MM.1S (cell line): Measurements from ENCODE around the gene TPM2.
"Not testable (repeated sequence)": the region's sequence is repeated elsewhere in the genome, so short reads cannot be mapped to it uniquely, and the experiment has no call there.

ENCODE experiments used
- DNase-seq: peaks from one replicate; pipeline ENCODE4 v3.0.0-alpha.2; 2015
- H2AFZ ChIP-seq: fragments of 300-600 bp; sonication (generic); 2 replicates; pipeline ENCODE4 v1.6.0; 2016; ENCODE audit warnings: antibody characterized with exemption, low read length
- H3F3A ChIP-seq: fragments of 300-600 bp; sonication (generic); 2 replicates; pipeline ENCODE4 v1.6.1; 2016; ENCODE audit warnings: mild to moderate bottlenecking, antibody characterized with exemption, low read length, moderate library complexity, mixed read lengths; ENCODE audit not compliant: insufficient read depth
- H3K27ac ChIP-seq: fragments of 300-600 bp; sonication (generic); 2 replicates; pipeline ENCODE4 v1.5.1; 2016; ENCODE audit warnings: mild to moderate bottlenecking, low read length
- H3K27me3 ChIP-seq: fragments of 300-600 bp; sonication (generic); replicated peaks from 2 replicates; pipeline ENCODE4 v1.6.0; 2016; ENCODE audit warnings: low read length; ENCODE audit not compliant: insufficient read depth
- H3K36me3 ChIP-seq: fragments of 300-600 bp; sonication (generic); replicated peaks from 2 replicates; pipeline ENCODE4 v1.6.1; 2016; ENCODE audit warnings: mild to moderate bottlenecking, low read length, mixed read lengths; ENCODE audit not compliant: insufficient read depth
- H3K4me1 ChIP-seq: fragments of 300-600 bp; sonication (generic); 2 replicates; pipeline ENCODE4 v1.6.1; 2016; ENCODE audit warnings: low read length, mixed read lengths
- H3K4me2 ChIP-seq: fragments of 300-600 bp; sonication (generic); 2 replicates; pipeline ENCODE4 v1.6.0; 2016; ENCODE audit warnings: low read depth, low read length
- H3K4me3 ChIP-seq: fragments of 300-600 bp; sonication (generic); 2 replicates; pipeline ENCODE4 v1.5.1; 2016; ENCODE audit warnings: low read length, mixed read lengths
- H3K79me2 ChIP-seq: fragments of 300-600 bp; sonication (generic); 2 replicates; pipeline ENCODE4 v1.6.1; 2016; ENCODE audit warnings: mixed run types, low read length, mixed read lengths
- H3K9ac ChIP-seq: fragments of 300-600 bp; sonication (generic); 2 replicates; pipeline ENCODE4 v1.6.1; 2016; ENCODE audit warnings: low read length, mixed read lengths
- H3K9me2 ChIP-seq: fragments of 300-600 bp; sonication (generic); replicated peaks from 2 replicates; pipeline ENCODE4 v1.6.1; 2016; ENCODE audit warnings: mild to moderate bottlenecking, low read length, mixed read lengths; ENCODE audit not compliant: insufficient read depth
- H3K9me3 ChIP-seq: fragments of 300-600 bp; sonication (generic); replicated peaks from 2 replicates; pipeline ENCODE4 v1.6.1; 2016; ENCODE audit warnings: mild to moderate bottlenecking, low read length, mixed read lengths; ENCODE audit not compliant: insufficient read depth
- H4K20me1 ChIP-seq: fragments of 300-600 bp; sonication (generic); 2 replicates; pipeline ENCODE4 v1.6.1; 2016; ENCODE audit warnings: mild to moderate bottlenecking, low read length, moderate library complexity, mixed read lengths; ENCODE audit not compliant: insufficient read depth
- EZH2 ChIP-seq: fragments of 300-600 bp; sonication (generic); optimal IDR thresholded peaks from 2 replicates; pipeline ENCODE3; 2017; ENCODE audit warnings: low read depth, mild to moderate bottlenecking, antibody characterized with exemption, low read length, mixed read lengths
- EZH2phosphoT487 ChIP-seq: fragments of 300-600 bp; sonication (generic); IDR thresholded peaks from 2 replicates; pipeline ENCODE4 v1.6.1; 2018; ENCODE audit warnings: antibody characterized with exemption, low read length
- TF ChIP-seq, protein P1 (sequence below): fragments of 300-600 bp; sonication (generic); IDR thresholded peaks from 2 replicates; pipeline ENCODE4 v1.5.1; 2016; ENCODE audit warnings: antibody characterized with exemption, low read length, mixed read lengths

TPM2 gene

DNA sequence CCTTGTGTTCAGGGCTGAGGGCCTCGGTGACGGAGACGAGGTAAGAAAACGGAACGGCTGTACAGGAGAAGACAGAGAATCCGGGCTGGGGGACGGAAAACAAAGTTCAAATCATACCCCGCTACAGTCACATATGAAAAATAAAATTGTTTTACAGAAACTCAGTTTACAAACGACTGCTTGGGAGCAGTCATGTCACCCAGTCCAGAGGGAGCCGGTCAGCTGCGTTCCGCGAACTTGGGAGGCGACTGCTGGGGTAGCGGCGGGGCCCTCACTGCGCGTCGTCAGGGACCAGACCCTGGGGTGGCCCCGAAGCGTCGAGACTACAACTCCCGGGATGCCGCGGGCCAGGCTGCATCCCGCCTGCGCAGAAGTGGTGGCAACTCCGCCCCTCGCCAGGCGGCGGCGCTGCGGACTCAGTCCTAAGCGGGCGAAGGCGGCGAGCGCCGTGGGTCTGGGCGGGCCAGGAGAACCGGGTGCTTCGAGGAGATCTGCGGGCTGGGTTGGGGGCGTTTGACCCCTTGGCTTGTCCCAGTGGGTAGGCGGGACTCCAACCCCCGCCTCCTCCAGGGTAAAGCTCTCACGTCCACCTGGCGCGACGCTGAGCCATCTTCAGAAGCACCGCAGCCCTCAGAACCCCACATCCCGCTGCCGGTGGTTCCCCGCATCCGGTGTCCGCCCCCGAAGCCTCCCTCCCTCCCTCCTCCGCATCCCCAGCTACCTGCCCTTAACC lies 43.0 kb downstream of the TPM2 start:
- Histone ChIP-seq H3K9me2 (no peaks in the 10 kb centered on the region), H3K9ac (peak overlapping the region; percentile 54; the same call in 1 of the 2 replicates), H2AFZ (peak overlapping the region; percentile 97), H4K20me1 (no peaks in the 10 kb centered on the region), H3K27me3 (no peaks in the 10 kb centered on the region), H3K4me1 (peaks cover 4% of the 10 kb centered on the region), H3F3A (no peaks in the 10 kb centered on the region), H3K4me3 (peak overlapping the region; percentile 68), H3K4me2 (peak overlapping the region; percentile 96), H3K79me2 (no peaks in the 10 kb centered on the region), H3K27ac (no peak overlapping the region), H3K9me3 (no peaks in the 10 kb centered on the region), H3K36me3 (no peaks in the 10 kb centered on the region)
- TF ChIP-seq EZH2: no peak
- TF ChIP-seq, protein P1, sequence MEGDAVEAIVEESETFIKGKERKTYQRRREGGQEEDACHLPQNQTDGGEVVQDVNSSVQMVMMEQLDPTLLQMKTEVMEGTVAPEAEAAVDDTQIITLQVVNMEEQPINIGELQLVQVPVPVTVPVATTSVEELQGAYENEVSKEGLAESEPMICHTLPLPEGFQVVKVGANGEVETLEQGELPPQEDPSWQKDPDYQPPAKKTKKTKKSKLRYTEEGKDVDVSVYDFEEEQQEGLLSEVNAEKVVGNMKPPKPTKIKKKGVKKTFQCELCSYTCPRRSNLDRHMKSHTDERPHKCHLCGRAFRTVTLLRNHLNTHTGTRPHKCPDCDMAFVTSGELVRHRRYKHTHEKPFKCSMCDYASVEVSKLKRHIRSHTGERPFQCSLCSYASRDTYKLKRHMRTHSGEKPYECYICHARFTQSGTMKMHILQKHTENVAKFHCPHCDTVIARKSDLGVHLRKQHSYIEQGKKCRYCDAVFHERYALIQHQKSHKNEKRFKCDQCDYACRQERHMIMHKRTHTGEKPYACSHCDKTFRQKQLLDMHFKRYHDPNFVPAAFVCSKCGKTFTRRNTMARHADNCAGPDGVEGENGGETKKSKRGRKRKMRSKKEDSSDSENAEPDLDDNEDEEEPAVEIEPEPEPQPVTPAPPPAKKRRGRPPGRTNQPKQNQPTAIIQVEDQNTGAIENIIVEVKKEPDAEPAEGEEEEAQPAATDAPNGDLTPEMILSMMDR: peak; percentile 86
- peak; percentile 88 for DNase-seq

GRCh38 chr9:35646153-35646532 lies 43.6 kb downstream of the TPM2 start:
- Histone ChIP-seq H3F3A (no peaks in the 10 kb centered on the region), H3K9me3 (no peaks in the 10 kb centered on the region), H3K36me3 (no peaks in the 10 kb centered on the region), H3K4me1 (peaks cover 4% of the 10 kb centered on the region), H3K4me2 (peak overlapping the region; percentile 96), H3K27ac (no peak overlapping the region), H3K27me3 (no peaks in the 10 kb centered on the region), H3K4me3 (peak overlapping the region; percentile 68), H3K9ac (peak overlapping the region; percentile 54; the same call in 1 of the 2 replicates), H2AFZ (peak overlapping the region; percentile 97), H3K9me2 (no peaks in the 10 kb centered on the region), H4K20me1 (no peaks in the 10 kb centered on the region), H3K79me2 (no peaks in the 10 kb centered on the region)
- no peak for TF ChIP-seq EZH2
- TF ChIP-seq, protein P1: no peak
- no peak for TF ChIP-seq EZH2phosphoT487
- DNase-seq: no peak

DNA sequence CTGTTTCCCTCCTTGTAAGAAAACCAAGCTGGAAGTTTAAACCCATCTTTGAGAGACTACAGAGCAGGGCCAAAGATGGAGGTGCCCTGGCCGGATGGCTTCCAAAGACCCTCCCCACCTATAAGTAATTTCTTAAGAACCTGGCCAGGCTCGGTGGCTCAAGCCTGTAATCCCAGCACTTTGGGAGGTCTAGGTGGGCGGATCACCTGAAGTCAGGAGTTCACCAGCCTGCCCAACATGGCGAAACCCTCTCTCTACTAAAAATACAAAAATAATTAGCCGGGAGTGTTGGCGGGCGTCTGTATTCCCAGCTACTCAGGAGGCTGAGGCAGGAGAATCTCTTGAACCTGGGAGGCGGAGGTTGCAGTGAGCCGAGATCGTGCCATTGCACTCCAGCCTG lies 44.0 kb downstream of the TPM2 start:
- H3K9ac ChIP-seq, H3K27ac ChIP-seq, H3K9me3 ChIP-seq, H3K79me2 ChIP-seq, H4K20me1 ChIP-seq, H3F3A ChIP-seq, DNase-seq, H3K4me1 ChIP-seq, H3K27me3 ChIP-seq, H3K9me2 ChIP-seq, H3K36me3 ChIP-seq: not testable (repeated sequence)
- Histone ChIP-seq H3K4me2 (peak overlapping the region; percentile 96; the same call in 1 of the 2 replicates), H3K4me3 (peak overlapping the region; percentile 68), H2AFZ (peak overlapping the region; percentile 97)

DNA sequence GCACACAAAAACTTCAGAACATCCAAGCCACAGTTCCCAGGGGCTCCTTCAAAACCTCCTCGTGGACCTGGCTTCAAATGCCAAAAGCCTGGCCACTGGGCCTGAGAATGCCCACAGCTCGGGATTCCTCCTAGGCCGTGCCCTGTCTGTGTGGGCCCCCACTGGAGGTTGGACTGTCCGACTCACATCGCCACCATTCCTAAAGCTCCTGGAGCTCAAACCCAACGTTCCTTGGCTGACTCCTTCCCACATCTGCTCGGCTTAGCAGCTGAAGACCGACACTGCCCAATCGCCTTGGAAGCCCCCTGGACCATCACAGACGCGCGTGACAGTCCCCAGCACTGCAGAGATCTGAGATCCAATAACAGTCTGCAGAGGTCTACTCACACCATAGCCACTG lies 46.7 kb downstream of the TPM2 start:
- no peaks in the 10 kb centered on the region for H3K27me3 ChIP-seq
- H3K4me2 ChIP-seq: no peak overlapping the region
- H4K20me1 ChIP-seq: no peaks in the 10 kb centered on the region
- no peak overlapping the region for H3K27ac ChIP-seq
- H3K9ac ChIP-seq: no peak overlapping the region
- H3K4me3 ChIP-seq: no peak overlapping the region
- TF ChIP-seq, protein P1: no peak
- no peak for TF ChIP-seq EZH2
- TF ChIP-seq EZH2phosphoT487: no peak
- no peaks in the 10 kb centered on the region for H3K9me2 ChIP-seq
- no peak for DNase-seq
- H2AFZ ChIP-seq: no peak overlapping the region
- no peaks in the 10 kb centered on the region for H3K36me3 ChIP-seq
- no peaks in the 10 kb centered on the region for H3F3A ChIP-seq
- H3K4me1 ChIP-seq: peaks cover 13% of the 10 kb centered on the region
- no peaks in the 10 kb centered on the region for H3K79me2 ChIP-seq
- no peaks in the 10 kb centered on the region for H3K9me3 ChIP-seq

DNA sequence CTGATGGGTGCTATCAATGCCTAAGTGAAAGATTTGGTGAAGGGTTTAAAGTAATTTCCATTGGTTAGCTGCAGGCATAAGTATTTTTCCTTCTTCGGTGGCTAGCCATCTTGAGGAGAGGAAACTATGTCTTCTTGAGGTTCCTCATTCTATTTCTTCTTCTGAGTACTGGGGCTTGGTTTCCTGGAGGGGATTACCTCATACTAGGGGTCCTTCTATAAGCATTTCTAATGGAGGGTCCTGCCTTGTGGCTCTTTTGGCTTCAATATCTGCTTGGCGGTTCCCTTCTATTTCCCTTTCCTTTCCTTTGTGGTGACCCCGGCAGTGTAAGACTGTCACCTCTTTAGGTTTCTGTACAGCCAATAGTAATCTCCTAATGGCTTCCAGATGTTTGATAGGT lies 48.2 kb downstream of the TPM2 start:
- not testable (repeated sequence) for H3K9me2 ChIP-seq, H3K79me2 ChIP-seq, H4K20me1 ChIP-seq, H3K27me3 ChIP-seq, DNase-seq, H3K27ac ChIP-seq, H3K4me2 ChIP-seq, H3K9ac ChIP-seq, H3K36me3 ChIP-seq, H3K9me3 ChIP-seq, H2AFZ ChIP-seq, H3K4me1 ChIP-seq, H3K4me3 ChIP-seq, H3F3A ChIP-seq

DNA sequence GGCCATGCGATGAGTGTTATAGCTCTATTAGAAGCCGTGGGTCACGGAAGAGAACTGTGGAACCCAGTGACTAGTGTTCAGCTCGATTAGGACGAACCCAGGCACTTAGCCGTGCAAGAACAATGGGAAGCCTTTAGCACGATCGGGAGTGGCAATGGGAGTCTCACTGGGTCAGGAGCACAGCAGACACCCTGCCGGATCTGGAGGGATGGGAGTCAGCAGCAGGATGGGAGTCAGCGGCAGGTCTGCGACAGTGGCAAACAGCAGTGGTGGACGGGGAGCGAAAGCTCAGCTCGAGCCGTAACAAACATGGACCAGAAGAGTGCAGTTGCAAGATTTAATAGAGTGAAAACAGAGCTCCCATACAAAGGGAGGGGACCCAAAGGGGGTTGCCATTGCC lies 49.3 kb downstream of the TPM2 start:
- not testable (repeated sequence) for H3K9me3 ChIP-seq, DNase-seq, H3K9ac ChIP-seq, H3K4me2 ChIP-seq, H3K4me1 ChIP-seq, H2AFZ ChIP-seq, H3K27ac ChIP-seq, H3K27me3 ChIP-seq, H4K20me1 ChIP-seq, H3F3A ChIP-seq, H3K36me3 ChIP-seq, H3K79me2 ChIP-seq, H3K4me3 ChIP-seq, H3K9me2 ChIP-seq
